ENCODE measurements around the gene SGSM1.

SGSM1 gene

DNA sequence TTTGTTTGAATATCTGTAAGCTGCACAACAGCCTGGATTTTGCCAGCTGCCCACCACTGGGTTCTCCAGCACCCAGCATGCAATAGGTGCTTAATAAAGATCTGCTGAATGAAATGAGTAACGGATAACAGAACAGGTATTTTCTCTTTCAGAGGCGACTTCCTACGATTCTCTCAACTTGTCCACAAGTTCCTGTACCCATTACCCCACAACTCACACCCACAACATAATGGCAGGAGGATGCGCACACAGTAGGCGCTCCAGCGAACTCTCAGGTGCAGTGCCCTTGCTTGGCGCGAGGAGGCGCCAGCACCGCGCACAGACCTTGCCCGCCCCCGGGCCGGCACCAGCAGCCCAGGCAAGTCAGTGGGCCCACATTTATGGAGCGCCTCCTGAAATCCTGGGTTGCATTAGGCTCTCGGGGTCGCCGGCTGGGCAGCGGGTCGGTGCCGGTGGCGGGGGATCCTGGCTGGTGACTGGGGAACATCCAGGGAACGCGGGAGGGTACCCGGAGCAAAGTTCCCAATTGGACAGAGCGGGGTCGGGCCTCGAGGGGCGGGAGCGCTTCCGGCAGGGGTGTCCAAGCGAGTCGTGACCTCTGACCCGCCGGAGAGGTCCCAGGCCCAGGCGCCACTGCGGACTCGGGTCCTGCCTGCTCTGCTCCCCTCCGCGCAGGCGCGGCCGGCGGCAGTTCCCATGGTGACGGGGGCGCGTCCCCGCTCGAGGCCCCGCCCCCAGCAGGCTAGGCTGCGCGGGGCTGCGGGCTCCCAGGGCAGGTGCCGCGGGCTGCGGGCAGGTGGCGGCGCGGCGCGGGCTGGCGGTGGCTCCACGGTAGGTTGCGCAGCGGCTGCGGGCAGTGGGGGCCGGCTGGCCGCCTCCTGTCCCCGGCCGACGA lies 146.2 kb downstream of the SGSM1 start, which contains the start of gene KIAA1671:
KIAA1671 (plus strand) TSS at position 775 of the 895 bp plus-strand sequence. CDS start 75,284 bp downstream, outside the sequence.
- peak; percentile 85 for DNase-seq (ENCODE audit: low spot score)

DNA sequence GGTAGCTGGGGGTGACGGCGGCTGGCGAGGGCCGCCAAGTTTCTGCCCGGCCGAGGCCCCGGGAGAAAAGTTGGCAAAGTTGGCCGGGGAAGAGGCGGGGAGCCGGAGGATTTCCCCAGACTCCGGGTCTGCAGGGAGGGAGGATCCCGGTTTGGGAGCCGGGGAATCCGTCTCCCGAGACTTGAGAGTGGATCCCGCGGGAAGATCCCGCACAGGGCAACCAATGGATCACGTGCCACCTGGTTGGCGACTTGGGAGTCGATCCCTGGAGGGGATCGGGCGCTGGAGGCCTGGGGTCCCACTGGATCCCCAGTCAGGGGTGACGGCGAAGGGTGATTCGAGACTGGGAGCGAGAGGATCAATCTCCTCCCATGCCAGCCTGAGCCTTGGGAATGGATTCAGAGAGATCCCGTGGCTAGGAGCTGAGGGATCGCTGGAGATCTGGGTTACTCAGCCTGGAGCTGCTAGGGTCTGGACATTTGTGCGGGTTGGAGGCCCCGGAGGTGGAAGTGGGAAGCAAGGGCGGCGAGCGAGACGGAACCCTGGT lies 146.9 kb downstream of the SGSM1 start:
- DNase-seq (ENCODE audit: low spot score) = peak; percentile 70

DNA sequence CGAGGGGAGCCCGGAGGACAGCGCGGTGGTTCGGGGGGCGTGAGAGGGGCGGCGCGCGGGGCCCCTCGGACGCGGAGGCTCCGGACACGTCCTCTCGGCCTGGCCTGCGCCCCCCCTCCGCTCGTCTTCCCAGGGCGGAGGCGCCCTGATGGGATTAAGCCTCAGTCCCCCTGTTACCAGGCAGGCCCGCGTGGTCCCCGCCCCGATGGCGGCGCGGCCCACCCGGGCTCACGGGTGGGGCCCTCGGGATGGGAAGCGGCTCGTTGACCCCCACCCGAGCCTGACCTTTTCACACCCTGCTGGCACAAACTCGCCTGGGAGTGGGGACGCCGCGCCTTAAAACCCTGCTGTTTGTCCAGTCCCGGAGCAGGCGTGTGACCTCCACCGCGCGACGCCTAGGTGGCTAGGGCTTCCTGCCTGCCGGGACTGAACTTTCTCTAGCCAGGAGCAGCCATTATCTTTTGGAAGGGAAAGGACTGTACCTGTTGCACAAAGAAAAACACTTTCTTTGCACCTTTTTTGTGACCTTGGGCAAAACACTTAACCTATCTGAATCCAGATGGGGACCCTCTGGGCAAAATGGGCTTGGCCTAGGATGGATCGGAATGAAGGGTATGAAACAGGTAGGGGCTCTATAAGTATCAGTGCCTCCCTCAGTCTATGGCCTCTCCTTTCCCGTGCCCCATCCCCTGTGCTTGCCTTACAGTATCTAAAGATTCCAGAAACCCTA lies 147.5 kb downstream of the SGSM1 start:
- DNase-seq (ENCODE audit: low spot score) = peak; percentile 30

DNA sequence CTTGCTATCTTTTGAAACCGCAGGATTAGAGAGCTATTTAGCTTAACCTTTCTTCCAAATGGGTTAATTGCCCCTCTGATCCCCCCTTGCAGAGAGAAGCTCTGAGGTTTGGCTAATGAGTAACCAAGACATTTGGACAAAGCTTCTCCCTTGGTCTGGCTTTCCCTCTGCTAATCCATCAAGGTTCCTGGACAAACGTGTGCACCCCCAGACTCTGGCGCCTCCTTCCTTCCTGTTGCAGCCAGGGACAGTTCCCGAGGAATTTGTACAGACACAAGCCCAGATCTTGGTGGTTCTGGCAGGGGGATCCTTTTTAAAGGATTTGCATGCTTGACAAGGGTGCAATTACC lies 148.1 kb downstream of the SGSM1 start:
- DNase-seq (ENCODE audit: low spot score) = peak; percentile 47

DNA sequence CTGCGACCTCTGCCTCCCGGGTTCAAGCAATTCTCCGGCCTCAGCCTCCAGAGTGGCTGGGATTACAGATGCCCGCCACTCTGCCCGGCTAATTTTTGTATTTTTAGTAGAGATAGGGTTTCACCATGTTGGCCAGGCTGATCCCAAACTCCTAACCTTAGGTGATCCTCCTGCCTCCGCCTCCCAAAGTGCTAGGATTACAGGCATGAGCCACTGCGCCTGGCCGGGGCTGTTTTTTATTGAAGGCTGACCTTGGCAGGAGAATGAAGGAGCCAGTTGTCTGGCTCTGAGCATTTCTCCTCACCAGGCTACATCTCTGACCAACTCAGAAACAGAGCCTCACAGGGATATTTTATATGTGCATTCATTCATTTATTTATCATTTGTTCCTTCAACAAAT lies 148.8 kb downstream of the SGSM1 start:
- no peak for DNase-seq (ENCODE audit: low spot score)

DNA sequence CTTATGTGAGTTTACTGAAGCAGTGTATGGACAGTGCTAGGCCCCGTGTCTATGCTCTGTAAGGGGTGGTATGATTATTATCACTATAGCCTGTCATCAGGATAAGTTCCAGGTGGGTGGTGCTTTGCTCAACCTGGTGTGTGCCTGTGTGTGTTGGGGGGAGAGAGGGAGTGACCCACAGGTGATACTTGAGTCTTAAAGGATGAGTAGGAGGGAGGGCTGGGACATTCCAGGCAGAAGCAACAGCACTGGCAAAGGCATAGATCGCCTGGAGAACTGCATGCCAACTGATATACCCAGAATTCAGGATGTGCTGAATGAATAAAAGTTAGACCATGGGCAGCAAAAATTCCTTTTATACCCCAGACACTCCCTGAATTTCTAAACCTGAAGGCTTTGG lies 151.0 kb downstream of the SGSM1 start:
- no peak for DNase-seq (ENCODE audit: low spot score)

DNA sequence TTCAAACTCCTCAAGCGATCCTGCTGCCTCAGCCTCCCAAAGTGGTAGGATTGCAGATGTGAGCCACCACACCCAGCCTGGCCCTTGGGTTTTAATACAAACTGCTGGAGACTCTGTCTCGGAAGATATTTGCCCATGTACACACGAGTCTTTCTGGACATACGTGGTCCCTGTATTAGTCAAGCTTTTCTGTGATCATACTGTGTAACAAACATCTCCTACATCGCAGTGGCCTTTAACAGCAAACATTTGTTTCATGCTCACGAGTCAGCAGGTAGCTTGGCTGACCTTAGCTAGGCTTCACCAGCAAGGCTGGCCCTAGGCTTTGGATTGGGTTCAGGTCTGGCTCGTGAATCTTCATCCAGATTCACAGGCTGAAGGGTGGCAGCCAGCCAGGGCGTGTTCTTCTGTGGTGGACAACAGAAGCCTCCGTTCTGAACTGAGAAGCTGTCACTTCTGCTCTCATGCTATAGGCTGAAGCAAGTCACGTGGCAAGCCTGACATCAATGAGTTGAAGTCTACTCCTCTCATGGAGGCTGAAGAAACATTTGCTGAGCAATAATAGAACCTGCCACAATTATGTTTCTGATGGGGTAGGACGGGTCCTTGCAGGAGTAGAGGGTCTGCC lies 155.3 kb downstream of the SGSM1 start:
- no peak for DNase-seq (ENCODE audit: low spot score)

DNA sequence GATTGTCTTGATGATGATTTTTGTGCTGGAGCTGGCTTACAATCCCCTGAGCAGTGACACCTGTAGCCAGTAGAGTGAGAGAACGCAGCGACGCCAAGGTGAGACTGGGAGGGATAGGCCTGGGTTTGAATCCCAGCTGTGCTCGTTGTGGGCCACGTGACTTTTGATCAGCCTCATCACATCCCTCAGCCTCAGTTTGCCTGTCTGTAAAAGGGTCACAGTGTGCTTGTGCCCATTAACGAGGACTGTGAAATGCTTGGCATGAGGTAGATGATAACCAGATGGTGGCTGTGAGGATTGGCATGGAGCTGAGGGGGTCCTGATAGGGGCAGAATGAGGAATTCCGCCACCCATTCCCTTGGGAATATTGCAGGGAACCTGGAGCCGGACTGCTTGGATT lies 156.1 kb downstream of the SGSM1 start:
- DNase-seq (ENCODE audit: low spot score) = no peak

DNA sequence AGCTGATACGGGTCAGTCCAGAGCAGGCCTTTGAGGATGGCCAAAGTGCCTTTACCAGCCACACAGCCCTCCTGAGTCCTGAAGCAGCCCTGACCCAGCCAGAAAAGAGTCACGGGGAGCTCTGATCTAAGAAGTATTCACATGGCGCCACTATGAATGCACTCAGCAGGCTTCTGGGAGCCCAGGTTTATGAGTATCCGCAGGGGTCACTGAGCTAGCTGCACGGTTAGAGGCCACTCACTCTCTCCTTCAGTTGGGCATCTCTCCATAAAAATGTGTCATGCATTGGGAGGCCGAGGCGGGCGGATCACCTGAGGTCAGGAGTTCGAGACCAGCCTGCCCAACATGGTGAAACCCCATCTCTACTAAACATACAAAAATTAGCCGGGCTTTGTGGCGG lies 156.8 kb downstream of the SGSM1 start:
- DNase-seq (ENCODE audit: low spot score) = no peak

DNA sequence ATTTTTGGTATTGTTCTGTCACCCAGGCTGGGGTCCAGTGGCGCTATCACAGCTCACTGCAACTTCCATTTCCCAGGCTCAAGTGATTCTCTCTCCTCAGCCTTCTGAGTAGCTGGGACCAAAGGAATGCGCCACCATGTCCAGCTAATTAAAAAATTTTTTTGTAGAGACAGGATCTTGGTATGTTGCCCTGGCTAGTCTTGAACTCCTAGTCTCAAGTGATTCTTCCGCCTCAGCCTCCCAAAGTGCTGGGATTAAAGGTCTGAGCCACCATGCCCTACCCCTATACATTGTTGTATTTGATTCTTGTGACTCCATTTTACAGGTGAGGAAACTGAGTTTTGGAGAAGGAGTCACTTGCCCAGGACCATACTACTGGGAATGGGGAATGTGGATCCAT lies 158.4 kb downstream of the SGSM1 start:
- DNase-seq (ENCODE audit: low spot score) = no peak

DNA sequence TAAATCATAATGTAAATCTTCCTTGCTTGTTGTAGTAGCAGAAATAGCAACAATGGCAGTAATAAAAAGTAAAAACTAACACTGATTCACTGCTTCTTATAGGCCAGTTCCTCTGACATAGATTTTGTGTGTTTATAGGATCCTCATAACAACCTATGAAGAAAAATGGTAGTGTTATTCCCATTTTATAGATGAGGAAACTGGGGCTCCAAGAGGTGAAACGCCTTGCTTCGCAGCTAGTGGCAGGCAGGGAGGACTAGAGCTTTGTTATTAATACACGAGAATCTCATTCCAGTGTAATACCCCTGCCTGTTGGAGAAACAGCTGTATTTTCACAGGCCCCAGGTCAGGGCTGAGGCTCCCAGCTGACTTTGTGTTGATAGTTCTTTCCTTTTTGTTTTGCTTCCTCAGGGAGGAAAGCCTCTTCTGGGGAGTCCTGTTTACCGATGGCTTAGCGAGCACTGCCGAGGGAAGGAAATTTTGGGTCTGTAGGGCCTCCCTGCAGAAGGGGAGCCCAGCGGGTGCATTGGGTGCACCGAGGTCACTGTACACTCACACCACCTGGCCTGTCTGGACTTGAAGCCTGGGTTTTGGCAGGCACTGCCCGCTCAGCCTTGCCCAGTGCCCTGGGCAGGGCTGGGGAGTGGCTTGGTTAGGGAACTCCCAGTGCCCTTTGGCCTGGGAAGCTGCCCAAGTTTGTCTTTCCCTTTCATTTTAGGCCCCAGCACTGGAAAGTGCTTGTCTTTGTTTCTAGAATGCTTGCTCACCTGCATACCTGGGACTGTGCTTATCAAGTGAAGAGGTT lies 160.0 kb downstream of the SGSM1 start:
- DNase-seq (ENCODE audit: low spot score) = no peak

DNA sequence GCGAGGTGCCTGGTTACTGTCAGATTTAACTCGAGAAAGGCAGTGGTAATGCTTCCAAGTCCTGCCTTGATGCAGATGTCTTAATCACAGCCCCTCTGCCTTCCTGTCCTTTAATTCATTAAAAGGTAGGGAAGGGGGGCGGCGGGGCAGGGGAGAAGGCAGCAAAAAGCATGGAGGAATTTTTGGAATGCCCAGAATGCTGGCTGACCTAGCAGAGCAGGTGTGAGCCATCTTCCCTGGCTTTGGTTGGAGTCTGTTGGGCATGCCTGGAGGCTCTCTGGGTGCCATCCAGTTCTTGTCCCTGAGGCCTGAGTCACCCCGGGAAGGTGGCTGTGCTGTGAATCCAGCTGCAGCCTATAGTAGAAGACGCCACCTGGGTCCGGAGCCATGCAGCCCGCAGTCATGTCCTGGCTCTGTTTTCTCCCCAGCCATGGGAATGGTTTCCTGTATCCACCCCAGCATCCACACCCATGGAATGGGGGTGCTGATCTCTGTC lies 162.1 kb downstream of the SGSM1 start:
- no peak for DNase-seq (ENCODE audit: low spot score)

DNA sequence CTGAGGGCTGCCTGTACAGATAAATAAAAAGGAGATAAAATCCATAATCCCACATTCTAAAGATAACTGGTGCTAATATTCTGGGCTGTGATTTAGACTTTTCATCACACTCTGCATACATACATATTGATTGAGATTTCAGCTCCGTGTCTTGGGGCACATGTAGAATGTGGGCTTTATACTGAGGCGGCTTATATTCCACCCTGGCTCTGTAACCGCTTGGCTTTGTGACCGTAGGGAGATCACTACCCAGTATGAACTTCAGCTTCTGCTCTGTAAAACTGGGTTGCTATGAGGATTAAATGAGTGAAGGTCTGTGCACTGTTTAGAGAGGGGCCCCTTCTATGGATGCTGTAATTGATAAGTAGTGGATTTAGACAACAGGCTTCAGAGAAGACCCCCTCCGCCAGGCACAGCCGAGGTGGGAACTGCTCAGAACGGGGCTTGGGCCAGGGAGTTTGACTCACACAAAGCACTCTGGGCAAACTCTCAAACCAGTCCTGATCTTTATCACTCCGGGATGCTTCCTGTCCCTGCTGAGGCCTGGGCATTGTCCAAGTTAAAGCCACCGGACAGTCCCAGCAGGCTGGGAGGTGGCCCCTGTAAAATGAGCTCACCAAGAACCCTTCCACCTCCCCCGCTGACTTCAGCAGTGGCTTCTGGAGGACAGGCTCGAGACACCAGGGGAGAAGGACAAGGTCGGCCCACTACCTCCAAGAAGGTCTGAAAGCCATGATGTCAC lies 163.7 kb downstream of the SGSM1 start:
- no peak for DNase-seq (ENCODE audit: low spot score)

DNA sequence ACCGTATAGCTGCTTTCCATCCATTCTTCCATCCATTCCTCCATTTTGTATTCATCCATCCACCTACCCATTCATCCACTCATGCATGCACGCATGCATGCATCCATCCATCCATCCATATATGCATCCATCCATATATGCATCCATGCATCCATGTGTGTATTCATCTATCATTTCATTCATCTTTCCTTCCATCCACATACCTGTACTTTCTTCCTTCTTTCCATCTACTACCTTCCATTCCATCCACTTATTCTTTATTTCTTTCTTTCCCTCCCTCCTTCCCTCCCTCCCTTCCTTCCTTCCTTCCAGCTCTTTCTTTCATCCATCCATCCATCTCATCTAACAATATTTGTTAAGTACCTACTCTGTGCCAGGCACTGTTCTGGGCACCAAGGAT lies 166.4 kb downstream of the SGSM1 start:
- no peak for DNase-seq (ENCODE audit: low spot score)

DNA sequence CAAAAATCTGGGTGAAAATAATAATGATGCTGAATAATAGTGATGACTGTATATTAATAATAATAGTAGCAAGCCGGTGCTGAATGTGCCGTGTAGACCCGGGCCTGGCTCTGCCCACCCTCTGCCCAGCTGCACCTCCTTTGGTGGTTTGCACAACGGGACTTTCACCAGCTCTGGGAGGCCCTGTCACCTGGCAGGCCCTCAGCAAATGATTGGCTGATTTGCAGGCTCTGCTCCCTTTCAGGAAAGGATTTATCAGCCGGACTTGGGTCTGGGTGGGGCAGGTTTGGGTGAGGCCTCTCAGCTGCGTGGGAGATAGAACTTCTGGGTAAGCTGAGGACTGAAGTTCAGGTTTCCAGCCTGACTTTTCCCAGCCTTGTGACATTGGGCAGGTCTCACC lies 167.9 kb downstream of the SGSM1 start:
- DNase-seq (ENCODE audit: low spot score) = no peak

DNA sequence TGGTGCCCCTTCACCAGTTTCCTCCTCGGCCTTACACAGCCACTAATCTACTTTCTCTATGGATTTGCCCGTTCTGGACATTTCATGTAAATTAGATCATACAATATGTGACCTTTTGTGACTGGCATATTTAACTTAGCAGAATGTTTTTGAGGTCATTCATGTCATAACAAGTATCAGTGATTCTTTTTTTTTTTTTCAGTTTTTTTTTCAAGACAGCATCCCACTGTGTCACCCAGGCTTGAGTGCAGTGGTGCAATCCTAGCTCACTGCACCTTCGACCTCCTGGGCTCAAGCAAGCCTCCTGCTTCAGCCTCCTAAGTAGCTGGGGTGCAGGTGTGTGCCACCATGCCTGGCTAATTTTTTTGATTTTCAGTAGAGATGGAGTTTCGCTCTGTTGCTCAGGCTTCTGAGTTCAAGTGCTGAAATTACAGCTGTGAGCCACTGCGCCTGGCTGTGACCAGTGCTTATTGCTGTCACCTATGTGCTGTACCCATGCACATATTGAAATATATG lies 169.2 kb downstream of the SGSM1 start:
- DNase-seq (ENCODE audit: low spot score) = no peak

DNA sequence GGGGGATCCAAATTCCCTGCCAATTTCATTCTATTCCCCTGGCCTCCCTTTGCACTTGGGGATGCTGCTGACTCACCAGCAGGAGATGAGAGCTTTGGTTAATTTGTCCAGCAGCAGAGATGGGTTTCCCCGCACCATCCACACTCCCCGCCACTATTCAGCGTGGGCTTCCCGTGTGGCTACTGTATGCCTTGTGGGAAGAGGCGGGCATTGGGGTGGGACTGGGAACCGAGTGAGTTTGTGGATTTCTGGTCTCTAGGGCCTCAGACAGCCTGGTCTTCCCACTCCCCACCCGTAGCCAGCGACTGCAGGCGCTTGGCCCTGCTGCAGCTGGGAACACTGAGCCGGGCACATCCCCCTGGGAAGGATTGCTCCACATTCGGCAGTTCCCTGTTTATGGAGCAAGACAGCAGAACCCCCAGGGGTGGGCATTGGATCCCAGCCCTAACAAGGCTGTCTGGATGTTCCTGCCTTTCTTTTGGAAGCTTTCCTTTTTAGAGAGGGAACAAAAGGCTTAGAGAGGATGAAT lies 169.9 kb downstream of the SGSM1 start:
- DNase-seq (ENCODE audit: low spot score) = no peak

DNA sequence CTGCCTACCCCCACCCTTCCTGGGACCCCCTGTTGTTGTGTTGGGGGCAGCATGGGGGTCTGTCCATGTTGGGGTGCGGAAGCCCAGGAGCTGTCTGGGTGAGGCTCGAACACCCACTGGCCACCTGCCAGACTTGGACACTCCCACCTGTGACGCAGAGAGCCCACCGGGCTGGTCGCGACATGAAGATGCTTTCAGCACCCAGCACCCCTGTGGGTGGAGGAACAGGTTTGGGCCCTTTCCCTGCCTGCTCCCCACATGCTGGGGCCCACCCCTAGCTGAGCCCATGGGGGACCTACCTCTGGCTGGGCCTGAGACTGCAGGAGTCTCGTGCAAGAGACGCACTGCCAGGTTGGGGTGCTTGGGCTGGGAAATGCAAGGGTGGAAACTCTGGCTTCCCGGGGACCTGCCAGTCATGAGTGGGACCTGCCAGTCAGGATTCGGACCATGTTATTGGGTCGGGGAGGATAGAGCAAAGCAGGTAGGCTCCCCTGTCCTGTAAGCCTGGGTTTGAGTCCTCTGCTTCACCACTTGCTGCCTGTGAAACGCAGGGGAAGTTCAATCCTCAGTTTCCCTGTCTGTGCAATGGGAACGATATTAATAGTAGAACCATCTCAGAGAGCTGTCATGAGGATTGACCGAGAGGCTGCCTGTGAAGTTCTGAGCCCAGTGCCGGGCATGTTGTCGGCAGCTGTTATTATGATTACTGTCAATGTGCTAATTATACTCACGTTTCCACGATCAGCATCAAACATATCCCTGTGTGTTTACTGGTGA lies 170.6 kb downstream of the SGSM1 start:
- DNase-seq (ENCODE audit: low spot score) = no peak
